Skeletal muscle cell (primary cell): ENCODE measurements around the gene STARD10.

Source experiments
- DNase-seq: peaks from one replicate; pipeline ENCODE4 v3.0.0-alpha.2; 2010; ENCODE audit warnings: low read depth
- H3K4me3 ChIP-seq: 2 replicates; pipeline ENCODE4 v1.5.1; 2011; ENCODE audit warnings: low read depth, mild to moderate bottlenecking, control low read depth, low read length, moderate library complexity

STARD10 gene

DNA sequence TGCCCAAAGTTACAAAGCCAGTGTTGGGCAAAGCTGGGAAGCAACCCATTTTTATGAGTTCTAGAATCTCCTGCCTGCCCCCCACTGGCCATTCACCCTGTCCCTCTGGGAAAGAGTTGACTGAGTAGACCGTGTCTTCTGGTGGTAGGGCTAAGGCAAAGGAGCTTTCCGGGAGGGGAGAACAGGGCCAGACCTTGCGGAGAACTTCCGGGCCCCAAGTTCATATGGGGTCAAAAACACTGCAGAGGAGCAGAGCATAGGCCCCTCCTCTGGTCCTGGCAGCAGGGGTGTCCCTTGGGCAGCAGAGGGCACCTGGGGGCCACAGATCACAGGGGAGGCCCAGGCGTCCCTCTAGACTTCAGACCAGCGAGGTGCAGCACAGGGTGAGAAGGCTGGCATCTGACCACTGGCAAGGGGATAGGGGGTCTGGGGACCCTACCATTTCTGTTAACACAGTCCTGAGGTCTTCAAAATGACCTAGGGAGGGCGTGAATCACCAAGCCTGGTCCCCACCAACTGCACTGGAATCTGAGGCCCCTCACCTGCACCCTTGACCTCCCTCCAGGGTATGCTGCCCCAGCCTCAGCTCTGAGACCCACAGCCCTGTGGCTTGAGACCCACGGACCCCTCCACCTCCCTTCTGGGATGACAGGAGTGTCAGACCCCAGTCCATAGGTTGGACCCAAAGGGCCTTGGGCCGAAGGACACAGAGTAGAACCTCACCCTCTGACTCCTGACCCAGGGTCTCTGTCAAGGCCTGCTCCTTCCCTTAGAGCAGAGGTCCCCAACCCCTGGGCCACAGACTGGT lies 40.3 kb downstream of the STARD10 start:
- no peak for DNase-seq
- no peak overlapping the region for H3K4me3 ChIP-seq

DNA sequence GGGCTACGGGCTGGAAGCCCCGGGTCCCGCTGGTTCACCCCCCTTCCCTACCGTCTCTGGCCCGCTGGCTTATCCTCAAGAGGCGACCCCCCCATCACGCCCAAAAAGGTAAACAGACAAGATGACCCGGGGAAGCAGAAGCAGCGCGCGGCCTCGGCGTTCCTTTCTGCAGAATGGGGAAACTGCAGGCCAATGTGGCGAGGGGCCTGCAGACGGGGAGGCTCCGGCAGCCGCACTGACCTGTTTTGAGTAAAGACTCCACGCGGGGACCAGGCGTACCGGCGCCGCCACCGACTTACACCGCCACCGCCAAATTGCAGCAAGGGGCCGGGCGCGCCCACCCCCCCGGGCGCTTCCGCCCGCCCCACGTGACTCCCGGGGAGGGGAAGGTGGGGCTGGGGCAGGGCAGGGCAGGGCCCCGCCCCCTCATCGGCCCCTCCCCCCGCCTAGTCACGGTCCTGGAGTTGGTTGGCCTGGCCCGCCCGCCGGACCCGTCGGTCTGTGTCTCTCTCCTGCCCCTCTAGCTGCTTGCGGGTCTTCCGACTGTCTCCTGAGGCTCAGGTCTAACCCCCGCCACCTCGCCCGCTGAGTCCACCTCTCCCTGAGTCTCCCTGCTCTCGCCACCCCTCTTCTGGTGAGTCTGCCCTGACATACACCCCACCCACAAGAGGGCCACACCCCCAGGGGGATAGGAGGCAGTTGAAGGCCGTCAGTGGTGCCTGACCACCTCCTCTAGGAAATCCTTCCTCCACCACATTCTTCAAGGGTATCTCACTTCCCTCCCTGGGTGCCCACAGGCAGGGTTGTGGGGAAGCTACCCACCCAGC lies 41.5 kb downstream of the STARD10 start, which contains the start of gene ARAP1:
TSS of gene ARAP1 (minus strand) at position 321 of the 827 bp plus-strand sequence. CDS start 25,280 bp downstream, outside the sequence.
- H3K4me3 ChIP-seq = peak within 1 kb of the TSS; percentile 66
- no peak for DNase-seq

DNA sequence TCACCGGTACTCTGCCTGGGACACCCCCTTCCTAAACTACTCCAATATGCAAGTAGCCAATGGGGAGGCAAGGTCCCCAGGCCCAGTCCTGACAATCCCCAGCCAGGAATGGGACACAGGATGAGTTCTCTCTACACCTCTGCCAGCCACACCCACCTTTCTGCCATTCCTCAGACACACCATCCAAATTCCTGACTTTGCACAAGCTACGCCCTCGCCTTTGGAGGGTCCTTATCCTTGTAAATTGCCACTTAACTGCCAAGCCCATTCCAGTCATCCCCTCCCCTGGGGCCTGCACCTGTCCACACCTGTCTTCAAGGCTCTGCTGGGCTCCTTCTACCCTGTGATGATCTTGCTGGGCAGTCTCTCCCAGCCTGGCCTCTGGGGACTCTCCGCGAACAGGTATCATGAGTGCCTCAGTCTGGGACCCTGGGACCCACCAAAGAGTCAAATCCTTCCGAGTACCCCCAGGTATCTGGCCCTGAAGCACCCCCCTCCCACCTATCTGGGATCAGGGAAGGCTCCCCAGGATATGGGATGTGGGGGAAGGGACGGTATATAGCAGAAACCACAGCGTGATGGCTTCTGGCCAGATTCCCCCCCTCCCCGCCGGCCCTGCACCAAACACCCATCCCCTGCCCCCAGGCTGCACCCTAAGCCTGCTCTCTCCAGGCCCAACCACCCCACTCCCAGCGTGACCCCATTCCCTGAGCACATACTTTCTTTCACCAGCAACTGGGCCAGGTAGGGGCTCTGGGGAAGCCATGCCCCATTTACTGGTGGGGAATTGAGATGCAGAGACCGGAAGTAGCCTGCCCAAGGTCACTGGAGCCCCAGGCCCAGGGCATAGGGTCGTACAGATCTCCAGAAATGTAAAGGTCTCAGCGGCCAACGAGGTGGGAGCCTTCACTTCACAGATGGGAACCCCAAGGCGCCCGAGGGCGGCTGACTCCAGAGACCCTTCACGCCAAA lies 42.4 kb downstream of the STARD10 start:
- H3K4me3 ChIP-seq = peak overlapping the region; percentile 66
- DNase-seq = no peak

DNA sequence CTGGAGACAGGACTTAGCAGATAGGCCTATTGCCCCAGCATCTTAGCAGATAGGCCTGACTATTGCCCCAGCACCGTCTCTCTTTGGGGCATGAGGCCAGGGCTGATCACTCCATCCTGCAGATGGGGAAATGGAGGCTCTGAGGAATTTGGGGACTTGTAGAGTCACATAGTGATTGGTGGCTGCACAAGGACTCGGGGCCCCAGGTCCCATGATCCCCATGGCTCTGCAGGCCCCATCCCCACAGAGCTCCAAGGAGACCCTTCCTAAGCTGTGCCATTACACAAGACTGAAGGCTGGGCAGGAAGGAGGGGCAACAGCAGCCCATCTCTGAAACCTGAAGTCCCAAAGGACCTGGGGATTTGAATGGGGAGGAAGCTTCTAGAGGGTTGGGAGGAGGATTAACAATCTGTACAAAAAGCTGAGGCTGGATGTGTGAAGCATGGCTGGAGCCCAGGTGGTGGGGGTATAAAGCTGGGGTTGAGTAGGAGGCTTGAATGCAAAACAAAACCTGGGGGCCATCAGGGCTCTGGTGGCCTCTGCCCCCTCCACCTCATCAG lies 43.2 kb downstream of the STARD10 start:
- DNase-seq = no peak
- H3K4me3 ChIP-seq = no peak overlapping the region

DNA sequence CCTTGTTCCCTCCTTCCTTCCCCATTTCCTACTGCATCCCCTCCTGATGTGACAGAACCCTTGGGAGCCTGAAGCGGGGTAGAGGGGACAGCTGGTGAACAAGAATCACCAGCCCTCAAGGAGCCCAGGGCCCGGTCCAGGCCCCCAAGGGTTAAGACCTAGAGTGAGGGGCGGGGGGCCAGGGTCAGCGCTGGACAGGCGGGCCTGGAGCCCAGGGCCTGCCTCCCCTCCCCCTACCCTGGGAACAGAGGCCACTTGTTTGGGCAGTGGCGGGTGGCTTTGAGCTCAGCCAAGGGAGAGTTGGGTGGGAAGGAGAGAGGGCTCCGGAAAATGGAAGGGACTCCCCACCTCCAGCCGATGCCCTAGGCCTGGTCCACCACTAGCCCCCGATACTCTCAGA lies 43.8 kb downstream of the STARD10 start:
- no peak overlapping the region for H3K4me3 ChIP-seq

DNA sequence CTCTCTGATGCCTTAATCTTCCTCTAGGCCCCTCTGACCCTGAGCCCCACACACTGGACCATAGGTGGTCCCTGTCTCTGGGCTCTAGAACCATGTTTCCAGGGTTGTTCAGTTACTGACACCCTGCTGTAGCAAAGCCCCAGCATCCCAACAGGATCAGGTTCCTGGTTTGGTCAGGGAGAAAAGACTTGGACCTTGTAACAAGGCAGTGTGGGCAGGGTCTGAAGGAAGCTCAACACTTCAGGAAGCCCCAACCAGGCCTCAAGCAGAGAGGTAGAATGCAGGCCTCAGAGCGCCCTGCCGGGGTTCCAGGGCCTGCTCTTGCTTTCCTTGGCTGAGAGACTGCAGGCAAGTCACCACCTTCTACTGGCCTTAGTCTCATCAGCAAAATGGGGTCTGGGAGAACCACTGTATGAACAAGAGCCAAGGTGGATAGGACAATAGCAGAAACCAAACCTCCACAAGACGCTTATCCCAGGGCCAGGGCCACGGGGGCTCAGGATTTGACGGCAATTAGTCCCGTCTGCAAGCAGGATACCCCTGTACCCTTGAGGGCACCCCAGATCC lies 46.5 kb downstream of the STARD10 start:
- no peak for DNase-seq
- H3K4me3 ChIP-seq = no peak overlapping the region

More for the DNA sequence above, 43.8 kb downstream of the STARD10 start:
- no peak for DNase-seq

DNA sequence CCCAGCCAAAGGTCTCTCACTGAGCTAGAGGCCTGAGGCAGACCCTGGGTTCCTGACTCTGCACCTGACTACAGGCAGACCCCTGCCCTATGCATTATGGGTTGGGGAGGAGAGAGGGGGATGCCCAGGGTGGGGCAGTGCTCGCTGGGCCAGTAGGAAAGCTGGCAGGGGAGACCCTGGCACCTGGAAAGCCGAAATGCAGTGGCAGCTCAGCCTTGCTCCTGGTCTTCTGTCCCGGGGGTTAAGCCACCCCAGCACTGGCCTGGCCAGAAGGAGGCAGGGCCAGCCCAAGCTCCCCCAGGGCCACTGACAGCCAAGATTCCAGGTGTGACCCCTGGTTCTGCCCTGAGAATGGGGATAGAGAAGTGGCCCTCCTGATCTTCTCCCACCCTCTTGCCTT lies 47.0 kb downstream of the STARD10 start:
- H3K4me3 ChIP-seq = no peak overlapping the region
- DNase-seq = no peak

DNA sequence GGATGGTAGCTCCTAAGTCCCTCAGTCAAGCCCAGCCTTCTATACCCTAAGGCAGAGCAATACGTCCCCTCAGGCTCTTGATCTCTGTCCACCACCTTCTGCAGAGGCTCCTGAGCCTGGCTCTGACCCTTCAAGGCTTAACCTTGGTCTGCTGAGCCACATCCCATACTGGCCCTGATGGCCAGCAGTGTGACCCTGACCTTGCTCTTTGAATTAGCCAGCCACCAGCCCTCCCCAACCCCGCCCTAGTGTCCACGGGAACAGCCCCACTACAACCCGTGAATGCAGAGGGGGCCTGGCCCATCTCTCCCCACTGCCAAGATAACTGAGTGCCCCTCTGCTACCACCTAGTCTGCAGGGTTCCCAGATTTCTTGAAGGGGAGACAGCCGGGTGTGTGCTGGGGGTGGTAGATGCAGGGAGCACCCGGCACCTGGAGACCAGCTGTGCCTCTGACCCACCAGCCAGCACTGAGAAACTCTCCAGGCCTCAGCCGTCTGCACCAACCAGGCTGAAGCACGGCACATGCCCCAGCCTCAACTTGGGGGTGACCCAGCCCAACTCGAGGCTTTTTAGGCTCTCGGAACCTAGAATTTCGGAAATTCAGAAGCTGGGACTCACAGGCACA lies 47.8 kb downstream of the STARD10 start:
- no peak for DNase-seq

DNA sequence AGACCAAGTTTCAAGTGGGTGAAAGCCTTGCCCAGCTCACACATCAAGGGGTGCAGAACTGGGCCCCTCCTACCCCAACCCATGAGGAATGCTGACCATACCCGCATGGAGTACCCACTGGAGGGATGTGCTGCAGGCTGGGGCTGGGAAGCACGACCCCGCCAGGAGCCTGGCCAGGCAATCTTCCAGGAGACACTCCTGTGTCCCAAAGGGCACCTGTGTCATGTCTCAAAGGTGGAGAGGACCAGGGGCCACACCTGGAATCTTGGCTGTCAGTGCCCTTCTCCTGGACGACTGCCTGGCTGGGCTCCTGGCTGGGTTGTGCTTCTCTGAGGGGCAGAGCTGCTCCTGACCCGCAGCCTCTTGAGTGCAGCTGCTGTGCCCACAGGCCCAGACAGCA lies 48.3 kb downstream of the STARD10 start:
- H3K4me3 ChIP-seq = no peak overlapping the region
- no peak for DNase-seq

More for the DNA sequence above, 47.8 kb downstream of the STARD10 start:
- H3K4me3 ChIP-seq = no peak overlapping the region

DNA sequence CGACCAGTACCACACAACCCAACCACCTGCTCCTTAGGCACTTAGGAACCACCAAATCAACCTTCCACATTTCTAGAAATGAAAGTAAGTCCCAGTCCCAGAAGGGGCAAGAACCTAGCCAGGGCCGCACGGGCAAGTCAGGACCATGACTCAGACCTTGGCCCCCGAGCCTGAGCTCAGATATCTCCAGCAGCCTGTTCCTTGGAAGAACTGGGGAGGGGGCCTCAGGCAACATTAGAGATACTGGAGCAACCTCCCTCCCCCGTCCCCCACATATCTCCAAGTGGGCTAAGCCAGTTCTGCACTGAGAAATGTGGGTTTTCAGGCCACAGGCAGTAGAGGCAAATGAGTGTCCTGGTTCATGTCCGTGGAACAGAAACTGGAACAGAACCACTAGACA lies 49.4 kb downstream of the STARD10 start:
- no peak overlapping the region for H3K4me3 ChIP-seq

DNA sequence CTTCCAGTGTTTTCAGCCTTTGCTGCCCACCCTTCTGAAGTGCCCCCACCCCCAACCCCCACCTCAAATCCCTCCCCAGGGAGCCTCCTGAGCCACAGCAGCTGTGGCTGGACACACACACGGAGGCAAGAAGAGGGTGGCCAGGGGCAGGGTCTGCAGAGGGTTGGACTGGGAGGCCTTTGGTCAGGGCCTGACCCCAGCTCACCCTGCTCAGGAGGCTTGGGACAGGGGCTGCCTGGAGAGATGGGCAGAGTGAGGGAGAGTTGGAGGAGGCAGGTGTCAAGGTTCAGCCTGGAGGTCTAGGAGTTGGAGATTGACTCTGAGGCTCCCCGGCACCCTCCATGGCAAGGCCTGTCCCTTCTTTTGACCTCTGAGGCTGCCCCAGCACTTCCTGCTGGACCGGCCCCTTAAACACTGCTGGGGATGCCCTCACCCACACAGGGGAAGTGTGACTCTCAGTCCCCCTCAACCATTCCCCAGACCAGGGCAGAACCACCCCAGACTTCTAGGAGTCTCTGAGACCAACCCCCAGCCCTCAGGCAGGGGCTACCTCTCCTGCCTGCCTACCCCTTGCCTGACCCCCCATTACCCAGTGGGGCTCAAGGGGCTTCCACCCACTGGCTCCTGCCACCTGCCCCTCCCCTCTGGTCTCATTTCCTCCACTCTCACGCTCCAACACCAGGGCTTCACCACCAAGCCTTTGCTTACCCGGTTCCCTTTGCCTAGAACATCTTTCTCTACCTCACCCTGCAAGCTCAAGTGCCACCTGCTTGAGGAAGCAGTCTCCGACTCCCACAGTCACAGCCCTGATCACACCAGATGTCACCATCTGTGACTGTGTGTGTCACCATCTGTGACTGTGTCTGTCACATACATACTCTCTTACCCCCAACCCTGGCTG lies 50.3 kb downstream of the STARD10 start:
- H3K4me3 ChIP-seq = no peak overlapping the region
- DNase-seq = no peak

More for the DNA sequence above, 49.4 kb downstream of the STARD10 start:
- DNase-seq = no peak

DNA sequence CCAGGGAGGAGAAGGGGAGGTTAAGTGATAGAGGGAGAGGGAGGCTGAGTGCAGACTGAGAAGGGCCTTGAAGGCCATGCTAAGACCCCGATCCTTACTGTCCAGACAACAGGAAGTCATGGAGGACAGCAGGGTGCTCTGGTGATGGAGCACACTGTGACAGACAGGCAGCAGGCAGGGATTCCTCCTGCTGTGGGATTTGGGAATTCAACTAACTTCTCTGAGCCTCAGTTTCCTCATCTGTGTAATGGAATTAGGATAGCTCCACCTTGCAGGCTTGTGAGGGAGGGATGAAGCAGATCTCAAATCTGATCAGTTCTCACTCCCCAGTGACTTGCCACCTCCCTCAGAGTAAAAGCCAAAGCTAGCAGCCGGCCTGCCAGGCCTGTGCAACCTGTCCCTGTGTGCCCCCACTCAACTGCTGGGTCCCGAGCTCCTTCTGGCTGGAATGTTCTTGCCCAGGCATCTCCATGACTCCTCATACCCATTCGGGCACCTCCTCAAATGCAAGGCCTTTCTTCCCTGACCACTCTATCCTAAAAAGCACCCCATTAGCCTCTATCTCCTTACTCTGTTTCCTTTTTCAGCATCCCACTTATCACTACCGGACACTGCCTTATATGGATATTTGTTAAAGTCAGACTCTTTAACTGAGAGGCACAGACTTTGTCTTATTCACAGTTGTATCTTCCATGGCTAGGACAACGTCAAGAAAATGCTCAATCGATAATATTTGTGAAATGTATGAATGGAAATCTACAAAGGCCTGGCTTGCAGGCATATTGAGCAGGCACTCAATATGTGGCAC lies 51.1 kb downstream of the STARD10 start:
- no peak for DNase-seq
- no peak overlapping the region for H3K4me3 ChIP-seq

DNA sequence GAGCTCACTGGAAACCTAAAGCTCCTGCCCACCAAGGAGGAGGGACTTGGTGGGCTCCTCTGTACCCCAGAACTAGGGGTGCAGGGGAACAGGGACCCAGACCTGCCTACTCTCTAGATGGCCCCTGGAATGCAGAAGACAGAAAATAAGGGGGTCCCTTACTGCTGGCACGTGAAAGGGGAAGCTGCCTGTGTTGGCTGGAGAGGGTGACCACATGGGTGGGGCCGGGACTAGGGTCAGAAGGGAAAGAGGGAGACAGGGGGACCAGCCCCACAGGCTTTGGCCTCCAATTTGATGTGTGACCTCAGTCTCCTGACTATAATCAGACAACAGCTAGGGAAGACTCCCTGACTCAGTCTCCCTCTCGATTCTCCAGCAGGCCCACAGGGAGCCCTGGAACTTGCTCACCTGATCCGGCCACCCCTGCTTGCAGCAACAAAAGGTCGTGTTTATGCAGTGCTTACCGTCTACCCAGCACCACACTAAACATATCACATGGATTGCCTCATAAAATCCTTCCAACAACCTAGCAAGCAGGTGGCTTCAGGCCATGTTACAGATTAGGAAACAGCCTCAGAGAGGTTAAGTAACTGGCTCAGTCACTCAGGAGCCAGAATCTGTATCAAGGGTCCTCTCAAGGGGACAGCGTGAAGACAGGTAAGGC lies 51.9 kb downstream of the STARD10 start:
- H3K4me3 ChIP-seq = no peak overlapping the region
- DNase-seq = no peak

DNA sequence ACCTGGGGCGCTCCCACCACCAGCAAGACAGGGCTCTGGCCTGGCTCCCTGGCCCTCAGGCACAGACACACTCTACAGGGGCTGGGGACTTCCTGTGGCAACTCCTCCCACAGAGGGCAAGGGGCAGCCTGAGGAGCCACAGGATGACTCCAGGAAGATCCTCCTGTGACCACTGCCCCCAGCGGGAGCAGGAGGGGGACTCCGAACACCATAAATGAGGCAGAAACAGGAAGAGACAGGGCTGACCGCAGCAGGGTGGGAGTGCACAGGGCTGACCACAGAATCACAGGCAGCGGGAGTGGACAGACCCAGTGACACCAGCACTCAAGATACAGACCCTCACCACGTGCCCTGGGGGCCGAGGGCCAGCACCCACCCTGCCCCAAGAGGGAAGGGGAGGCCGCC lies 52.4 kb downstream of the STARD10 start:
- no peak overlapping the region for H3K4me3 ChIP-seq
- no peak for DNase-seq

DNA sequence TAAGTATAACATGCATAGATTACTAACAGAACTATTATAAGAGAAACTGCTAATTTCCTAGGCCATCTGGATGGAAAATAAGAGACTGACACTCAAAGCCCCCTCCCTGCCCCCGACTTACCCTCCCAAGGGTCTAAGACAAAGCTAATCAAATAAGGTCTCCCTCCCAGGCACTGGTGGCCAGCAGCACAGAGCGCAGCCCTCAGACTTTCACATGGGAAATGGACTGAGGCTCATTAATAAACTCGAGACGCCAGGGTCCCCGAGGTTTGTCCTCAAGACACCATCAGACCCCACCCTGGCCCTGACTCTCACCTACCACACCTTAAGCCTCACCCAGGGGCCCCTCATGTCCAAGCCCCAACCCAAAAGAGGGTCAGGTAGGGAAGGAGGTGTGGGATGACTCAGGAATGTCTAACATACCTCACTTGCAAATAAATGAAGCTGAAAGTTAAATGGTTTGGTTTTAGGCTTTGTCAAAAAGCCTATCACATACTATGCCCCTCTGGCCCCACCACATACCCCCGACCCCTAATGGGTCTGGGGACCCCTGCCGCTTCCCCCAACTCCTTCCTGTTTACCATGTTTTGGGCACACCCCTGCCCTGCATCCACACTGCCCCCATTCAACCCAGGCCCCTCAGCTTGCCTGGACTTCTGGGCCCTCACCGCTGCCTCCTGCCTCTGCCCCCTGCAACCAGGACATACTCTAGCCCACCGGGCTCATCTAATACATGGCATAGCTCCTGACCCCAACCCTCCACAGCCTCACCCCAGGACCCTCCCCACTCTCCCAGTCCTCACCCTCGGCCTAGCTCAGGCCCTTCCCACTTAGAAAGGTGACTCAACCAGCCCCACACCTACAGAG lies 53.1 kb downstream of the STARD10 start:
- no peak for DNase-seq
- no peak overlapping the region for H3K4me3 ChIP-seq
